HepG2 (cell line): ENCODE measurements around the gene TDRD10. TPM values are rescaled to one million over a fixed set of nuclear protein-coding genes. Genes with fewer than 3 reads are reported as not detected.

Experiments used
- HCFC1 ChIP-seq: fragments of 150-350 bp; IDR thresholded peaks from 2 replicates; pipeline ENCODE4 v1.6.1; 2014; ENCODE audit warnings: low read depth, low read length
- KMT2B ChIP-seq: IDR thresholded peaks from 2 replicates; pipeline ENCODE4 v1.6.1; 2016; ENCODE audit warnings: missing genetic modification reagents, missing compliant biosample characterization
- MAZ ChIP-seq, 2 experiments: sonication (generic) in 1 of 2; formaldehyde crosslinking in 1 of 2; IDR thresholded peaks; 2 replicates each; pipeline versions ENCODE4 v1.5.0 to v1.6.1; 2012 to 2020; ENCODE audit warnings: low read depth in 2 of 2, mild to moderate bottlenecking in 2 of 2, borderline replicate concordance in 1 of 2, improper control_type of control experiment in 1 of 2, low read length in 1 of 2, missing genetic modification reagents in 1 of 2, moderate library complexity in 1 of 2
- NPAS2 ChIP-seq: sonication (generic); formaldehyde crosslinking; IDR thresholded peaks from 2 replicates; pipeline ENCODE4 v1.8.0; 2022; ENCODE audit warnings: mild to moderate bottlenecking, missing genetic modification reagents, borderline replicate concordance
- PHF8 ChIP-seq: sonication (generic); formaldehyde crosslinking; IDR thresholded peaks from 2 replicates; pipeline ENCODE4 v1.5.0; 2020; ENCODE audit warnings: missing genetic modification reagents
- ZNF296 ChIP-seq: sonication (generic); formaldehyde crosslinking; conservative IDR thresholded peaks from 2 replicates; pipeline ENCODE4 v1.5.0; 2020; ENCODE audit warnings: mild to moderate bottlenecking, missing genetic modification reagents
- ZNF552 ChIP-seq: sonication (generic); formaldehyde crosslinking; IDR thresholded peaks from 2 replicates; pipeline ENCODE4 v1.9.0; 2022; ENCODE audit warnings: missing genetic modification reagents, mild to moderate bottlenecking, borderline replicate concordance
- ZNF674 ChIP-seq: sonication (generic); formaldehyde crosslinking; IDR thresholded peaks from 2 replicates; pipeline ENCODE4 v1.5.0; 2020; ENCODE audit warnings: low read depth, mild to moderate bottlenecking, missing genetic modification reagents
- ZSCAN21 ChIP-seq: sonication (generic); formaldehyde crosslinking; IDR thresholded peaks from 2 replicates; pipeline ENCODE4 v1.8.0; 2022; ENCODE audit warnings: mild to moderate bottlenecking, missing genetic modification reagents, moderate library complexity, borderline replicate concordance
- polyA plus RNA-seq, 8 experiments: library from polyadenylated mRNA; depleted of rRNA in 3 of 8; stranded (reverse) in 7 of 8; unstranded in 1 of 8; fragments of >200 nt; fragmentation: Illumina TruSeq in 4 of 8; extraction: Trizol in 4 of 8; gene quantifications; 2 replicates each; pipeline versions ENCODE4 v1.2.1 to v1.2.3, GENCODE V29; 2011 to 2016; ENCODE audit warnings: low read depth in 4 of 8, missing spikeins in 1 of 8, mixed read lengths in 1 of 8; ENCODE audit not compliant: insufficient read depth in 1 of 8
- total RNA-seq, 5 experiments: library from RNA; depleted of rRNA; stranded (reverse); fragments of >200 nt; fragmentation: Illumina TruSeq; extraction: Trizol; gene quantifications; 2 replicates each; pipeline ENCODE4 v1.2.3, GENCODE V29; 2016; ENCODE audit warnings: low read depth in 1 of 5
- TF ChIP-seq, protein P1 (sequence below): sonication (generic); formaldehyde crosslinking; IDR thresholded peaks from 2 replicates; pipeline ENCODE4 v1.4.0; 2020; ENCODE audit warnings: missing genetic modification reagents
- TF ChIP-seq, protein P2 (sequence below), 2 experiments: sonication (generic) in 1 of 2; formaldehyde crosslinking in 1 of 2; IDR thresholded peaks; 2 replicates each; pipeline versions ENCODE4 v1.5.1 to v1.6.1; 2011 to 2020; ENCODE audit warnings: borderline replicate concordance in 1 of 2, low read depth in 1 of 2, low read length in 1 of 2, mild to moderate bottlenecking in 1 of 2, missing genetic modification reagents in 1 of 2, moderate library complexity in 1 of 2
- TF ChIP-seq, protein P3 (sequence below): sonication (generic); formaldehyde crosslinking; IDR thresholded peaks from 2 replicates; pipeline ENCODE4 v1.4.0; 2020; ENCODE audit warnings: missing genetic modification reagents
- TF ChIP-seq, protein P4 (sequence below): sonication (generic); formaldehyde crosslinking; conservative IDR thresholded peaks from 2 replicates; pipeline ENCODE4 v1.8.1; 2023; ENCODE audit warnings: missing genetic modification reagents
- TF ChIP-seq, protein P5 (sequence below): sonication (generic); formaldehyde crosslinking; IDR thresholded peaks from 2 replicates; pipeline ENCODE4 v1.4.0; 2020; ENCODE audit warnings: mild to moderate bottlenecking, missing genetic modification reagents

Gene TDRD10
- total and polyA plus RNA-seq, 2 of the 13 experiments (the other 11 are each of a cell fraction or from before 2014, with no cell fraction given), result not detected

DNA sequence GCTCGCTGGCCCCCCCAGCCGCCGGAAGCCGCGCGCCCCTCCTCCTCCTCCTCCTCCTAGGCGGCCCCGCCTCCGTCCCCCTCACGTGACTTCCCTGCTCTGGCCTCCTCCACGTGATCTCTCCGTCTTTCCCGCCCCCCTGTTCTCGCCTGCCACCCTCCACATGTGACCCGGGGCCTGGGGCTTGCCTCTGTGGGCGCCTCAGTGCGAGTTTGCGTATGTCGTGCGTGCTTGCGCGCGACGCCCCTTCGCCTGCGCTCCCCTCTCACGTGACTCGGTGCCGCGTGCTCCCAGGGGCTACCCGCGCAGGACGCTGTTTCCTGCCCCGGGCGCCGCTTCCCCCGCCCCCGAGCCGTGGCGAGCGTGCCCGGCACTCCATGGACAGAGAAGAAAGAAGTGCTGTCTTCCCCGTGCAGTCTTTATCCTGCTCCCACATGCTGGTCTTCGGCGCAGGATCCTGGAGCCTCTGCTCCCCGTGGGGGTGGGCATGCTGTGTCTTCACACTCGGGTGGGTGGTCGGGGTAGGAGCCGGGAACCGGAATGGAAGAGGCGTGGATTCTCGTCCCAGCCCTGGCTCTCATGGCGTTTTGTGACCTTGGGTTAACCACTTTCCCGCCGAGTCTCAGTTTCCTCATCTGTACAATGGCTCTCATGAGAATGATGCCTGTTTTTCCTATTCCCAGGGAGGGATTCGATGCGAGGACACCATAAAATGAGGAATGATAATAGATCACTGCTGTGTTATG is 56.9 kb downstream of the TDRD10 start (continued):
- TF ChIP-seq, protein P1, sequence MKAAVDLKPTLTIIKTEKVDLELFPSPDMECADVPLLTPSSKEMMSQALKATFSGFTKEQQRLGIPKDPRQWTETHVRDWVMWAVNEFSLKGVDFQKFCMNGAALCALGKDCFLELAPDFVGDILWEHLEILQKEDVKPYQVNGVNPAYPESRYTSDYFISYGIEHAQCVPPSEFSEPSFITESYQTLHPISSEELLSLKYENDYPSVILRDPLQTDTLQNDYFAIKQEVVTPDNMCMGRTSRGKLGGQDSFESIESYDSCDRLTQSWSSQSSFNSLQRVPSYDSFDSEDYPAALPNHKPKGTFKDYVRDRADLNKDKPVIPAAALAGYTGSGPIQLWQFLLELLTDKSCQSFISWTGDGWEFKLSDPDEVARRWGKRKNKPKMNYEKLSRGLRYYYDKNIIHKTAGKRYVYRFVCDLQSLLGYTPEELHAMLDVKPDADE, result peak; percentile 92; the same call in 1 of the 2 replicates
- TF ChIP-seq, protein P2, sequence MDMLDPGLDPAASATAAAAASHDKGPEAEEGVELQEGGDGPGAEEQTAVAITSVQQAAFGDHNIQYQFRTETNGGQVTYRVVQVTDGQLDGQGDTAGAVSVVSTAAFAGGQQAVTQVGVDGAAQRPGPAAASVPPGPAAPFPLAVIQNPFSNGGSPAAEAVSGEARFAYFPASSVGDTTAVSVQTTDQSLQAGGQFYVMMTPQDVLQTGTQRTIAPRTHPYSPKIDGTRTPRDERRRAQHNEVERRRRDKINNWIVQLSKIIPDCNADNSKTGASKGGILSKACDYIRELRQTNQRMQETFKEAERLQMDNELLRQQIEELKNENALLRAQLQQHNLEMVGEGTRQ (IDR thresholded peaks at IDR 0.05; ENCODE audit: low read depth, low read length), result peak; percentile 99
- TF ChIP-seq, protein P2 (CRISPR knock-in tag; IDR thresholded peaks at IDR 0.05; ENCODE audit: borderline replicate concordance), result peak; percentile 98
- TF ChIP-seq NPAS2 (0 out of 2 replicates have a peak, but pooled peaks have one; percentile 87), PHF8 (CRISPR knock-in tag) (peak; percentile 70), ZNF674 (CRISPR knock-in tag) (peak; percentile 95; the same call in 1 of the 2 replicates), HCFC1 (peak; percentile 63), ZSCAN21 (CRISPR knock-in tag) (peak; percentile 97), ZNF296 (CRISPR knock-in tag) (0 out of 2 replicates have a peak, but pooled peaks have one; percentile 40), ZNF552 (CRISPR knock-in tag) (peak; percentile 99), MAZ (IDR thresholded peaks at IDR 0.05; ENCODE audit: borderline replicate concordance, low read depth, low read length) (peak; percentile 90), MAZ (CRISPR knock-in tag; IDR thresholded peaks at IDR 0.05; ENCODE audit: low read depth) (peak; percentile 99), KMT2B (CRISPR knock-in tag) (peak; percentile 90; the same call in 1 of the 2 replicates)
- TF ChIP-seq, protein P3, sequence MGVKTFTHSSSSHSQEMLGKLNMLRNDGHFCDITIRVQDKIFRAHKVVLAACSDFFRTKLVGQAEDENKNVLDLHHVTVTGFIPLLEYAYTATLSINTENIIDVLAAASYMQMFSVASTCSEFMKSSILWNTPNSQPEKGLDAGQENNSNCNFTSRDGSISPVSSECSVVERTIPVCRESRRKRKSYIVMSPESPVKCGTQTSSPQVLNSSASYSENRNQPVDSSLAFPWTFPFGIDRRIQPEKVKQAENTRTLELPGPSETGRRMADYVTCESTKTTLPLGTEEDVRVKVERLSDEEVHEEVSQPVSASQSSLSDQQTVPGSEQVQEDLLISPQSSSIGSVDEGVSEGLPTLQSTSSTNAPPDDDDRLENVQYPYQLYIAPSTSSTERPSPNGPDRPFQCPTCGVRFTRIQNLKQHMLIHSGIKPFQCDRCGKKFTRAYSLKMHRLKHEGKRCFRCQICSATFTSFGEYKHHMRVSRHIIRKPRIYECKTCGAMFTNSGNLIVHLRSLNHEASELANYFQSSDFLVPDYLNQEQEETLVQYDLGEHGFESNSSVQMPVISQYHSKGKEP (CRISPR knock-in tag), result 0 out of 2 replicates have a peak, but pooled peaks have one; percentile 71
- TF ChIP-seq, protein P4, sequence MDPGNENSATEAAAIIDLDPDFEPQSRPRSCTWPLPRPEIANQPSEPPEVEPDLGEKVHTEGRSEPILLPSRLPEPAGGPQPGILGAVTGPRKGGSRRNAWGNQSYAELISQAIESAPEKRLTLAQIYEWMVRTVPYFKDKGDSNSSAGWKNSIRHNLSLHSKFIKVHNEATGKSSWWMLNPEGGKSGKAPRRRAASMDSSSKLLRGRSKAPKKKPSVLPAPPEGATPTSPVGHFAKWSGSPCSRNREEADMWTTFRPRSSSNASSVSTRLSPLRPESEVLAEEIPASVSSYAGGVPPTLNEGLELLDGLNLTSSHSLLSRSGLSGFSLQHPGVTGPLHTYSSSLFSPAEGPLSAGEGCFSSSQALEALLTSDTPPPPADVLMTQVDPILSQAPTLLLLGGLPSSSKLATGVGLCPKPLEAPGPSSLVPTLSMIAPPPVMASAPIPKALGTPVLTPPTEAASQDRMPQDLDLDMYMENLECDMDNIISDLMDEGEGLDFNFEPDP (CRISPR knock-in tag), result 0 out of 2 replicates have a peak, but pooled peaks have one; percentile 38
- TF ChIP-seq, protein P5, sequence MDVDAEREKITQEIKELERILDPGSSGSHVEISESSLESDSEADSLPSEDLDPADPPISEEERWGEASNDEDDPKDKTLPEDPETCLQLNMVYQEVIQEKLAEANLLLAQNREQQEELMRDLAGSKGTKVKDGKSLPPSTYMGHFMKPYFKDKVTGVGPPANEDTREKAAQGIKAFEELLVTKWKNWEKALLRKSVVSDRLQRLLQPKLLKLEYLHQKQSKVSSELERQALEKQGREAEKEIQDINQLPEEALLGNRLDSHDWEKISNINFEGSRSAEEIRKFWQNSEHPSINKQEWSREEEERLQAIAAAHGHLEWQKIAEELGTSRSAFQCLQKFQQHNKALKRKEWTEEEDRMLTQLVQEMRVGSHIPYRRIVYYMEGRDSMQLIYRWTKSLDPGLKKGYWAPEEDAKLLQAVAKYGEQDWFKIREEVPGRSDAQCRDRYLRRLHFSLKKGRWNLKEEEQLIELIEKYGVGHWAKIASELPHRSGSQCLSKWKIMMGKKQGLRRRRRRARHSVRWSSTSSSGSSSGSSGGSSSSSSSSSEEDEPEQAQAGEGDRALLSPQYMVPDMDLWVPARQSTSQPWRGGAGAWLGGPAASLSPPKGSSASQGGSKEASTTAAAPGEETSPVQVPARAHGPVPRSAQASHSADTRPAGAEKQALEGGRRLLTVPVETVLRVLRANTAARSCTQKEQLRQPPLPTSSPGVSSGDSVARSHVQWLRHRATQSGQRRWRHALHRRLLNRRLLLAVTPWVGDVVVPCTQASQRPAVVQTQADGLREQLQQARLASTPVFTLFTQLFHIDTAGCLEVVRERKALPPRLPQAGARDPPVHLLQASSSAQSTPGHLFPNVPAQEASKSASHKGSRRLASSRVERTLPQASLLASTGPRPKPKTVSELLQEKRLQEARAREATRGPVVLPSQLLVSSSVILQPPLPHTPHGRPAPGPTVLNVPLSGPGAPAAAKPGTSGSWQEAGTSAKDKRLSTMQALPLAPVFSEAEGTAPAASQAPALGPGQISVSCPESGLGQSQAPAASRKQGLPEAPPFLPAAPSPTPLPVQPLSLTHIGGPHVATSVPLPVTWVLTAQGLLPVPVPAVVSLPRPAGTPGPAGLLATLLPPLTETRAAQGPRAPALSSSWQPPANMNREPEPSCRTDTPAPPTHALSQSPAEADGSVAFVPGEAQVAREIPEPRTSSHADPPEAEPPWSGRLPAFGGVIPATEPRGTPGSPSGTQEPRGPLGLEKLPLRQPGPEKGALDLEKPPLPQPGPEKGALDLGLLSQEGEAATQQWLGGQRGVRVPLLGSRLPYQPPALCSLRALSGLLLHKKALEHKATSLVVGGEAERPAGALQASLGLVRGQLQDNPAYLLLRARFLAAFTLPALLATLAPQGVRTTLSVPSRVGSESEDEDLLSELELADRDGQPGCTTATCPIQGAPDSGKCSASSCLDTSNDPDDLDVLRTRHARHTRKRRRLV (CRISPR knock-in tag), result 0 out of 2 replicates have a peak, but pooled peaks have one; percentile 72
